Measurements from ENCODE around the gene C1orf159. TPM values are rescaled to one million over a fixed set of nuclear protein-coding genes. Genes with fewer than 3 reads are reported as not detected.
A peak's percentile ranks its signal among the peaks of the same experiment; 100 is the strongest.
"Not testable (repeated sequence)": the region's sequence is repeated elsewhere in the genome, so short reads cannot be mapped to it uniquely, and the experiment has no call there.

The C1orf159 gene
- total and polyA plus RNA-seq, 9 of the 15 experiments (the other 6 are each of a cell fraction or from before 2014, with no cell fraction given): 0.28 to 54.9 (median 10.6) TPM

- POLR2A ChIA-PET: interaction anchor here (0.7 to 1.0 kb wide), 2 partner anchors 9 to 22 kb away, joined by 3 read pairs; no protein-coding TSS in a partner anchor
These were observed 37.3 kb upstream of the C1orf159 start for GRCh38 chr1:1153215-1153614.

GRCh38 chr1:1152431-1152830, 36.5 kb upstream of the C1orf159 start:
- H3K9ac ChIP-seq (ENCODE audit: insufficient read depth in 1 of 2, low read depth in 2 of 2, low read length in 2 of 2); H2AFZ ChIP-seq (ENCODE audit: low read depth, low read length); BruUV-seq (replicated peaks); H4K20me1 ChIP-seq (replicated peaks; ENCODE audit: control insufficient read depth, insufficient read depth, low read length); FAIRE-seq; H3K36me3 ChIP-seq (ENCODE audit: control insufficient read depth, insufficient read depth, low read length); DNase-seq (ENCODE audit: extremely low read depth in 1 of 4, low spot score in 3 of 4); intact Hi-C loops (cut with micrococcal nuclease); H3K79me2 ChIP-seq (ENCODE audit: control insufficient read depth, insufficient read depth, low read length); H3K9me1 ChIP-seq (ENCODE audit: control insufficient read depth, insufficient read depth, low read length); H3K9me3 ChIP-seq (replicated peaks; ENCODE audit: control insufficient read depth, insufficient read depth, low read depth, low read length); H3K27ac ChIP-seq (ENCODE audit: extremely low read depth, low read depth, low read length); in situ Hi-C loops (cut with MboI); H3K4me2 ChIP-seq (ENCODE audit: insufficient read depth, low read length); H3K4me3 ChIP-seq; CTCF ChIA-PET (ENCODE audit: low intra/inter-chr PET ratio); ATAC-seq: not testable (repeated sequence)
- Histone ChIP-seq H3K4me1 (replicated peaks in 1 of 2; ENCODE audit: control insufficient read depth in 2 of 2, insufficient read depth in 2 of 2, low read length in 2 of 2) (peaks cover 13 to 54% of the 10 kb centered on the region in 2 experiments), H3K27me3 (ENCODE audit: control insufficient read depth in 2 of 2, insufficient read depth in 2 of 2, low read length in 2 of 2) (peaks cover 19 to 30% of the 10 kb centered on the region in 2 experiments)
- TF ChIP-seq TRIM24 (IDR thresholded peaks at IDR 0.05): peak in 1 of 2 experiments; percentile 39; a peak in 1 of 4 replicates
- POLR2A ChIA-PET: interaction anchor here (0.6 to 0.8 kb wide), 3 partner anchors 15 to 442 kb away, joined by 3 read pairs; no protein-coding TSS in a partner anchor
- WGBS (ENCODE audit: insufficient coverage, low coverage, missing lambda C conversion rate): 27% methylated on average over 13 of the region's 13 CpGs

More at GRCh38 chr1:1153215-1153614, 37.3 kb upstream of the C1orf159 start:
- H3K4me3 ChIP-seq; H4K20me1 ChIP-seq (replicated peaks; ENCODE audit: control insufficient read depth, insufficient read depth, low read length); H3K9ac ChIP-seq (ENCODE audit: insufficient read depth in 1 of 2, low read depth in 2 of 2, low read length in 2 of 2); H3K27ac ChIP-seq (ENCODE audit: extremely low read depth, low read depth, low read length); H2AFZ ChIP-seq (ENCODE audit: low read depth, low read length); CTCF ChIA-PET (ENCODE audit: low intra/inter-chr PET ratio); ATAC-seq; DNase-seq (ENCODE audit: extremely low read depth in 1 of 4, low spot score in 3 of 4); BruUV-seq (replicated peaks); in situ Hi-C loops (cut with MboI); H3K9me1 ChIP-seq (ENCODE audit: control insufficient read depth, insufficient read depth, low read length); H3K79me2 ChIP-seq (ENCODE audit: control insufficient read depth, insufficient read depth, low read length); H3K9me3 ChIP-seq (replicated peaks; ENCODE audit: control insufficient read depth, insufficient read depth, low read depth, low read length); FAIRE-seq; H3K36me3 ChIP-seq (ENCODE audit: control insufficient read depth, insufficient read depth, low read length); H3K4me2 ChIP-seq (ENCODE audit: insufficient read depth, low read length); intact Hi-C loops (cut with micrococcal nuclease): not testable (repeated sequence)
- H3K4me1 ChIP-seq (replicated peaks in 1 of 2; ENCODE audit: control insufficient read depth in 2 of 2, insufficient read depth in 2 of 2, low read length in 2 of 2): peaks cover 19 to 58% of the 10 kb centered on the region in 2 experiments
- WGBS (ENCODE audit: insufficient coverage, low coverage, missing lambda C conversion rate): 32% methylated on average over 14 of the region's 14 CpGs
- peaks cover 12 to 22% of the 10 kb centered on the region in 2 experiments; a peak in 4 of 5 replicates for H3K27me3 ChIP-seq (ENCODE audit: control insufficient read depth in 2 of 2, insufficient read depth in 2 of 2, low read length in 2 of 2)
